H1 (cell line): ENCODE data around the gene BAIAP2. TPM values are rescaled to one million over a fixed set of nuclear protein-coding genes. Genes with fewer than 3 reads are reported as not detected.

ENCODE experiments used
- MAX ChIP-seq: IDR thresholded peaks from 2 replicates; pipeline ENCODE4 v1.6.1; 2012; ENCODE audit warnings: inconsistent platforms
- polyA plus RNA-seq, 7 experiments: library from polyadenylated mRNA; depleted of rRNA in 3 of 7; stranded (reverse) in 5 of 7; unstranded in 2 of 7; fragments of >200 nt in 5 of 7; fragments of 200-250 nt in 2 of 7; gene quantifications; 1 replicate in 5 of 7; 2 replicates in 1 of 7; 4 replicates in 1 of 7; pipeline versions ENCODE4 v1.2.1 to v1.2.3, GENCODE V29; 2011 to 2013; ENCODE audit warnings: missing spikeins in 2 of 7, mixed read lengths in 2 of 7
- total RNA-seq: library from RNA; stranded (reverse); fragmentation: NEBNext Ultra II Directional; extraction: Animal tissue kit (Norgen Biotek cat#: 25700); gene quantifications from 2 replicates; pipeline ENCODE4 v1.2.1, GENCODE V29; 2021

The BAIAP2 gene
- total and polyA plus RNA-seq, 2 of the 8 experiments (the other 6 are each of a cell fraction or from before 2014, with no cell fraction given): 10.0 to 22.8 TPM

DNA sequence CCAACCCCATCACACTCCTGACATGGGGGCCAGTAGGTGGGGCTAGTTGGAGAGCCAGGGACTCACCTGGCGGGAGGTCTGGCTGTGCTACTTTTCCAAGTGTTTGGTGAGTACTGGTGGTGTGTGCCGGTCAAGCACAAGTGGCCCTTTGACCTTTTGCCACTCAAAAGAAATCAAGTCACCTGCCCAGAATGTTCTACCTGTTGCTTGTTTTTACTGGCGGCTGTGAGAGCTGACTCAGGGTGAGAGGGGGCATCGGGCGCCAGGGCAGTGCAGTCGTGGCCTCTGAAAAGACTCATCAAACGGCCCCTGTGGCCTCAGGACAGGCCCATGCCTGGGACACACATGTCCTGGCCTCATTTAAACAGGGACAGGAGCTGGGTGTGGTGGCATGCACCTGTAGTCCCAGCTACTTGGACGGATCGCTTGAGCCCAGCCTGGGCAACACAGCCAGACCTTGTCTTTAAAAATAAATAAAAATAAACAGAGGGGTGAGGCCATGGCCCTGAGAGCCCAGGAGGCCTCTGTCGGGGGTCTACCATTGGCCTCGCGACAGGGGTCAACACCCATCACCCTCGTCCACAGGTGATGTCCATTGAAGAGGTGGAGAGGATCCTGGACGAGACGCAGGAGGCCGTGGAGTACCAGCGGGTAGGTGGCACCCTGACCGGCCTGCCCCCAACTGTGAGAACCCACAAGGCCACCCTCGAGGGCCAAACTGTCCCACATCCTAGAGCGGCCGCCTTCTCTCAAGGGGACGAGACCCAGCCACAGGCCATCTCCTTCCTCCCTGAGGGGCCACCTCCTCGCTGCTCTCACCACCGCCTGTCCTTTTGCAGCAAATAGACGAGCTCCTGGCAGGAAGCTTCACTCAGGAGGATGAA is 38.3 kb upstream of the BAIAP2 start (continued):
- TF ChIP-seq MAX: no peak
